ENCODE results near the gene ARL6IP5.

ARL6IP5 gene

GRCh38 chr3:69119681-69120080 lies 34.9 kb downstream of the ARL6IP5 start:
- no peak for DNase-seq

GRCh38 chr3:69120879-69121464 lies 36.2 kb downstream of the ARL6IP5 start:
- peak; percentile 30 for DNase-seq

- DNase-seq, result no peak
Measured at GRCh38 chr3:69121513-69121912, 36.8 kb downstream of the ARL6IP5 start.

GRCh38 chr3:69121950-69122349 lies 37.2 kb downstream of the ARL6IP5 start:
- DNase-seq, result no peak

- DNase-seq, result no peak
Measured at GRCh38 chr3:69122403-69122802, 37.7 kb downstream of the ARL6IP5 start, which contains the start of gene LMOD3. Gene LMOD3, minus strand, starts transcription at chr3:69122595. Its CDS starts 209 bp downstream, at chr3:69122386.

GRCh38 chr3:69126216-69126615 lies 41.5 kb downstream of the ARL6IP5 start:
- no peak for DNase-seq

GRCh38 chr3:69126999-69127398 lies 42.3 kb downstream of the ARL6IP5 start:
- no peak for DNase-seq

- no peak for DNase-seq
Measured at GRCh38 chr3:69128509-69128908, 43.8 kb downstream of the ARL6IP5 start.

- no peak for DNase-seq
Measured at GRCh38 chr3:69129531-69129930, 44.8 kb downstream of the ARL6IP5 start.

GRCh38 chr3:69130689-69131088 lies 46.0 kb downstream of the ARL6IP5 start:
- no peak for DNase-seq

GRCh38 chr3:69137005-69137404 lies 52.3 kb downstream of the ARL6IP5 start:
- DNase-seq, result no peak

- no peak for DNase-seq
Measured at GRCh38 chr3:69137412-69137811, 52.7 kb downstream of the ARL6IP5 start.

GRCh38 chr3:69141313-69141712 lies 56.6 kb downstream of the ARL6IP5 start:
- DNase-seq, result no peak

- no peak for DNase-seq
Measured at GRCh38 chr3:69142090-69142489, 57.4 kb downstream of the ARL6IP5 start.

- no peak for DNase-seq
Measured at GRCh38 chr3:69142797-69143454, 58.2 kb downstream of the ARL6IP5 start.

GRCh38 chr3:69143612-69144011 lies 58.9 kb downstream of the ARL6IP5 start:
- DNase-seq, result no peak

GRCh38 chr3:69144631-69145245 lies 60.0 kb downstream of the ARL6IP5 start:
- DNase-seq, result peak; percentile 1

GRCh38 chr3:69145688-69146087 lies 61.0 kb downstream of the ARL6IP5 start:
- DNase-seq, result no peak

- DNase-seq, result no peak
Measured at GRCh38 chr3:69149586-69149985, 64.8 kb downstream of the ARL6IP5 start.
